Psoas muscle (tissue), 8 donors: Measurements from ENCODE around the gene ZNF18. TPM values are rescaled to one million over a fixed set of nuclear protein-coding genes. Genes with fewer than 3 reads are reported as not detected.
"Not testable (repeated sequence)": the region's sequence is repeated elsewhere in the genome, so short reads cannot be mapped to it uniquely, and the experiment has no call there.

Source experiments
- ATAC-seq, 4 donors: fragments of 200-7000 bp; cut with Tn5 transposase; one replicate each; pipeline ENCODE4 v1.9.1; 2020; ENCODE audit warnings: moderate library complexity in 3 of 4, mild to moderate bottlenecking in 2 of 4
- DNase-seq, 2 donors: peaks; one replicate each; pipeline ENCODE4 v3.0.0-alpha.2; 2020
- H3K27ac ChIP-seq: fragments of 200-600 bp; one replicate; pipeline ENCODE4 v1.8.0; 2022
- H3K27me3 ChIP-seq, 3 donors: fragments of 200-600 bp in 1 of 3; one replicate each; pipeline versions ENCODE4 v1.6.1 to v1.8.0; 2013 to 2022; ENCODE audit warnings: low read length in 2 of 3, mild to moderate bottlenecking in 2 of 3, moderate library complexity in 1 of 3; ENCODE audit not compliant: insufficient read depth in 3 of 3
- H3K36me3 ChIP-seq, 2 donors: fragments of 200-600 bp in 1 of 2; one replicate each; pipeline versions ENCODE4 v1.6.1 to v1.8.0; 2013 to 2022; ENCODE audit warnings: low read depth in 1 of 2, mild to moderate bottlenecking in 1 of 2, moderate library complexity in 1 of 2; ENCODE audit not compliant: insufficient read depth in 1 of 2
- H3K4me1 ChIP-seq: fragments of 200-600 bp; one replicate; pipeline ENCODE4 v1.8.0; 2022
- H3K4me3 ChIP-seq: fragments of 200-600 bp; one replicate; pipeline ENCODE4 v1.8.0; 2022; ENCODE audit warnings: mild to moderate bottlenecking
- H3K9me3 ChIP-seq: fragments of 200-600 bp; one replicate; pipeline ENCODE4 v1.8.0; 2022
- CTCF ChIP-seq: fragments of 200-600 bp; IDR thresholded peaks from one replicate; pipeline ENCODE4 v1.8.0; 2022; ENCODE audit warnings: antibody characterized with exemption
- WGBS, 3 donors: extraction: QIAGEN DNeasy Blood & Tissue Kit; methylation state at CpG; one replicate each; pipeline versions ENCODE4 v1.1.6 to v1.1.7; 2013; 5-methylcytosine and 5-hydroxymethylcytosine counted together
- intact Hi-C, 2 donors: fragments of 100-400 bp; cut with DNase I; formaldehyde crosslinking; loops; one replicate each; pipeline versions ENCODE4 v1.11.0 to v1.14.2; 2022
- polyA plus RNA-seq, 3 donors: library from polyadenylated mRNA; stranded (reverse); fragments of 200-250 nt; gene quantifications; one replicate each; pipeline ENCODE4 v1.2.3, GENCODE V29; 2013
- total RNA-seq, 4 donors: library from RNA; stranded (reverse); fragmentation: NEBNext Ultra II Directional in 2 of 4; extraction: Animal tissue kit (Norgen Biotek cat#: 25700) in 2 of 4; gene quantifications; one replicate each; pipeline versions ENCODE4 v1.2.1 to v1.2.4, GENCODE V29; 2021 to 2023
- donor health status: healthy with polysubstance abuse.
- donor health status: DM: no; HTN: no; CAD: no; lungs with moderate emphysema.
- donor health status: Bipolar disorder and iron deficiency.
- donor health status: healthy.
- donor health status: DM: yes; HTN: yes; CAD: no.
- donor health status: DM: no; HTN: no; CAD: no.
- donor health status: DM: no; HTN: no; CAD: no.
- donor health status: DM: yes; HTN: yes; CAD: no.

The ZNF18 gene
- total and polyA plus RNA-seq, 7 donors, result 3.4 to 10.0 (median 5.0) TPM

DNA sequence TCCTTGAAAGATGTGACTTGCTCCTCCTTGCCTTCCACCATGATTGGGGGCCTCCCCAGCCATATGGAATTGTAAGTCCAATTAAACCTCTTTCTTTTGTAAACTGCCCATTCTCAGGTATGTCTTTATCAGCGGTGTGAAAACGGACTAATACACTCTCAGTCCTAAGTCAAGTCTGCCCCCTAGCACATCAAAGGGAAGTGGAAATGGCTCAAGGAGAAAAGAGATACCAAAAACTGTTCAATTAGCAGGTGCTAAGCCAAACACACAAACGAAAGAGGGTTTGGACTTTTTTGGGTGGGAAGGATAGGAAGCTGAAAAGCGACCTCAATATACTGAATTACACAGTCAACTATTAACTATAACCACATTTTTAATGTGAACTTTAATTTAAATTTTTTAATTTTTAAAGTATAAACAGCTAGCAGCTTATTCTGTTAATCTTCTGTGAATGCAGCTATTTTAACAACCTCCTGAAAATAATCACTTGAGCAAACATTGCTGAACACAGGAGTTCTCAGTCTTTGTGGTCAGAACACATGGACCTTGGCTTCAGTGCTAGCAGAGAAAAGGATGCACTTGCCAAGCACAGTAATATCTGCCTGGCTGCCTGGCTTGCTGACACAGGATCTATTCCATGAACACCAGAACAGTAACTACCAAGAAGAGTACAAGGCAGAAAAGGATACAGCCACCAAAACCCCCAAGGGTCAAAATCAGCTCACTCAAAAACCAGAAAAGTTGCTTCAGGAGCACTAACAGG, 10.9 kb downstream of the ZNF18 start:
- no peaks in the 10 kb centered on the region for H3K9me3 ChIP-seq
- H3K4me1 ChIP-seq, result no peaks in the 10 kb centered on the region
- H3K27ac ChIP-seq, result no peak overlapping the region
- H3K27me3 ChIP-seq, result no peaks in the 10 kb centered on the region
- H3K4me3 ChIP-seq, result no peak overlapping the region
- ATAC-seq (peak in 3 of 4 donors; percentile 44 to 61 (median 56)), DNase-seq (peak in 1 of 2 donors; percentile 21)
- WGBS, 3 donors, result 82 to 93% (median 89%) methylated on average over 4 of the region's 4 CpGs
- no peak for TF ChIP-seq CTCF
- intact Hi-C loops, result loop anchor here (2.0 to 5.0 kb wide), 2 partner anchors 1109 to 1110 kb away; no protein-coding TSS in a partner anchor
- H3K36me3 ChIP-seq, result peaks cover 11 to 79% of the 10 kb centered on the region in 2 donors

DNA sequence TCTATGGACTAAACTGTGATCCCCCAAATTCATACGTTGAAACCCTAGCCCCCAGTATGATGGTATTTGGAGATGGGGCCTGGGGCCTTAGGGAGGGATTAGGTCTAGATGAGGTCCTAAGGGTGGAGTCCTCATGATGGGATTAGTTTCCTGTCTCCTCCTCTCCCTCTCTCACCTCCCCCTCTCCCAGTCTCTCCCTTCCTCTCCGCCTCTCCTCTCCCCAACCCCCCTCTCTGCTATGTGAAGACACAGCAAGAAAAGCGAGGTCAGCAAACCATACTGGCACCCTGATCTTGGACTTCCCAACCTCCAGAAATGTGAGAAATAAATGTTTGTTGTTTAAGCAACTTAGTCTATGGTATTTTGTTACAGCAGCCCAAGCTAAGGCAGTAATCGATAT, 15.4 kb downstream of the ZNF18 start:
- Histone ChIP-seq H3K27ac (no peak overlapping the region), H3K36me3 (peaks cover 11 to 73% of the 10 kb centered on the region in 2 donors), H3K9me3 (no peaks in the 10 kb centered on the region), H3K4me1 (no peaks in the 10 kb centered on the region), H3K4me3 (no peak overlapping the region), H3K27me3 (no peaks in the 10 kb centered on the region)
- intact Hi-C loops, result no loop called here
- no peak for DNase-seq
- ATAC-seq, result no peak
- no peak for TF ChIP-seq CTCF
- WGBS, 3 donors, result 94 to 96% (median 94%) methylated on average over 4 of the region's 4 CpGs

DNA sequence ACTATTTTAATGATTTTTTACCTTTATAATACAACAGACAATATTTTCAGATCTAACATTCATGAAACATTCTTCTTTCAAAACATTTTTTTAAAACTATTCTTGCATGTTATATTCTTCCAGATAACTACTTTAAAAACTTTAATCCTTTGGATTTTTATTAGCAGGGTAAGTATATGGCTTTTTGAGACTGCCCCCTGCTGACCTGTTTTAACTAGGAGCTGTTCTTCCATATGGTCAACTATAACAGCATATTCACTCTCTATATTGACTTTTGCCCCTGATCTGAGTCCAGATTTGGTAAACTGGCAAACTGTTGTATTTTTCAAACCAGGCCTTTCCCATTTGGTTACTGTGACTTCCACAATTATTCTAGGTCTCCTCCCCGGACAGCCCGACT, 16.5 kb downstream of the ZNF18 start:
- WGBS, 3 donors, result 69 to 100% (median 70%) methylated on average over 2 of the region's 2 CpGs
- no peak for TF ChIP-seq CTCF
- ATAC-seq (no peak), DNase-seq (no peak)
- Histone ChIP-seq H3K36me3 (peaks cover 11 to 72% of the 10 kb centered on the region in 2 donors), H3K27ac (no peak overlapping the region), H3K4me1 (no peaks in the 10 kb centered on the region), H3K9me3 (no peaks in the 10 kb centered on the region), H3K27me3 (no peaks in the 10 kb centered on the region), H3K4me3 (no peak overlapping the region)
- intact Hi-C loops, result no loop called here

DNA sequence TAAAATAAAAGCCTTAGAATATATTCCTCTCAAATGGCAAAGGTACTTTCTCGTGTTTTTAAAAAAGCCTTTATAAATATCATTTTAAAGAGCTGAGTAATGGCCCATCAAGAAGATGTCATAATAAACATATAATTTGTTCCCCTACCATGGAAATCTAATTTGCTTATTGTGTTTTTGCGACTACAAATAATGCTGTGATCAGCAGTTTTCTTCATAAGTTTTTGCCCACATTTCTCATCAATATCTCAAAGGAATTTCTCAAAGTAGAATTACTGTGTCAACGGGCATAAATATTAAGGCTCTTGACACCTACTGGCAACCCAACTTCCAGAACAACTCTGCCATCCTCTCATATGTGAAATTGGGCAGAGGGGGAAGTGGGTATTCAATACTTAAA, 17.5 kb downstream of the ZNF18 start:
- Histone ChIP-seq H3K9me3 (no peaks in the 10 kb centered on the region), H3K4me1 (no peaks in the 10 kb centered on the region), H3K27ac (no peak overlapping the region), H3K27me3 (no peaks in the 10 kb centered on the region), H3K36me3 (peaks cover 11 to 63% of the 10 kb centered on the region in 2 donors), H3K4me3 (no peak overlapping the region)
- no peak for ATAC-seq
- no peak for DNase-seq
- intact Hi-C loops, result no loop called here
- 81 to 88% (median 87%) methylated on average over 3 of the region's 3 CpGs for WGBS, 3 donors
- TF ChIP-seq CTCF, result no peak

DNA sequence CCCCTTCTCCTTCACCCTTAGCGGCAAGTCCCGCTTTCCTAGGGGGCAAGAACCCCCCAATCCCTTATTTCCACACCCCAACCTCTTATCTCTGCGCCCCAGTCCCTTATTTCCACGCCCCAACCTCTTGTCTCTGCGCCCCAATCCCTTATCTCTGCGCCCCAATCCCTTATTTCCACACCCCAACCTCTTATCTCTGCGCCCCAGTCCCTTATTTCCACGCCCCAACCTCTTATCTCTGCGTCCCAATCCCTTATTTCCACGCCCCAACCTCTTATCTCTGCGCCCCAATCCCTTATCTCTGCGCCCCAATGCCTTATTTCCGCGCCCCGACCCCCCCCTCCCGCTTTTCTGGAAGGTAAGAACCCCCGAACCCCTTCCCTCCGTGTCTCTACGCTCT, 24.5 kb downstream of the ZNF18 start:
- ATAC-seq, H3K27ac ChIP-seq, DNase-seq, H3K27me3 ChIP-seq, H3K4me1 ChIP-seq, H3K4me3 ChIP-seq, H3K9me3 ChIP-seq, intact Hi-C loops: not testable (repeated sequence)
- 95 to 97% (median 96%) methylated on average over 19 of the region's 19 CpGs for WGBS, 3 donors
- H3K36me3 ChIP-seq, result peaks cover 0 to 10% of the 10 kb centered on the region in 2 donors
